HG02938 (cell line): Measurements from ENCODE around the gene PMEL.
"Not testable (repeated sequence)": the region's sequence is repeated elsewhere in the genome, so short reads cannot be mapped to it uniquely, and the experiment has no call there.

Experiments
- ATAC-seq: cut with Tn5 transposase; IDR thresholded peaks from one replicate; pipeline ENCODE4 v1.9.1; 2021; ENCODE audit warnings: mild to moderate bottlenecking, moderate library complexity; ENCODE audit not compliant: unreplicated experiment

PMEL gene

DNA sequence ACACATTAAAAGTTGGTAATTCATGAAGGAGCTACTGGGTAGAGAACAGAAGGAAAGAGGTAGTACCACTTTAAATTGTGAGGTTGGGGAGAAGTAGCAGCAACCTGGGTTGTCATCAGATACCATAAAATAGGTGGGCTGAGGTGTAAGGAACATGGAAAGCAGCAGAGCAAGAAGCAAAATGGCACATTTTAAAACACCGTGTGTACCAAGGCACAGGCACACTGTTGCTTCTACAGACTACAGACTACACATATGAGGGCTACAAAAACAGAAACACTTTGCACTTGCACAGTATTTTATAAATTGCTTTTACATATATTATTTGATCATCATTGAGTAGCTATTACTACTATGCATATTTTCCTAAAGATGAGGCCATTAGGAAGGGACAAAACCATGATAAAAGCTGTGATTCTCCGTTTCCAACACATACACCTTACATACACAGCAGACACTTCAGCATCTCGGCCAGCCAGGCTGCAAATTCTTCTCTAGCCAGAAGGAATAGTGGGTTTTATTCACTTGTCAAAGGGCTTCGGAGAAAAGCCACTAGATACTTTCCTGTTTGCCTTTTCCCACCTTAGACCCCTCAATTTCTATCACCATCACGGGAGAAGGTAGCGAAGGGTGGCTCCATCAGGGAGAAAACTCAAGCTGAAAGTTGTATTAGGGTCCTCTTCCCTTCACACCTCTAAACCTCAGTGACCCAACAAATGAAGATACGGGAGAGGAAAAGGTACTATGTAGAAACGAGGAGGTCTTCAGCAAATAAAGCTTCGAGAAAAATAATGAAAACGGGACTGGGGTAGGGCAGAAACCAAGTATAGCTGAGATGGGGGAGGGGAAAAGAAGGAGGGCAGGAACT, 39.7 kb downstream of the PMEL start:
- ATAC-seq = no peak

DNA sequence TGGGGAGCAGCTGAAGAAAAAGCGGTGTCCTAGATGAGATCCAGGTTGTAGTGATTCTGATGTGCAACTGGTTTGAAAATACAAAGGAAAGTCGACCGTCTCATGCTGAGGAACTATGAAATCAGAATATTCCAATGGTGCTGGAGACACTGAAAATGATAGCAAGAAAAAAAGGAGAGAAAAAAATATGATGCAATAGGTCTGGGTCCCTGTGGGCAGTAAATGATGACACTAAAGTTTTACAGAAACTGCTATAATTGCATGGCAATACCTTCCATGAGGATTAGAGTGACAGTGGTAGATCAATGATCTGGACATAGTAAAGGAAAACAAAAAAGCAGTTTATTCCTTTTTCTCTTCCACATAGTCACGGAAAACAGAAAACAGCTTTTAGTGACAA, 40.5 kb downstream of the PMEL start:
- ATAC-seq = no peak

DNA sequence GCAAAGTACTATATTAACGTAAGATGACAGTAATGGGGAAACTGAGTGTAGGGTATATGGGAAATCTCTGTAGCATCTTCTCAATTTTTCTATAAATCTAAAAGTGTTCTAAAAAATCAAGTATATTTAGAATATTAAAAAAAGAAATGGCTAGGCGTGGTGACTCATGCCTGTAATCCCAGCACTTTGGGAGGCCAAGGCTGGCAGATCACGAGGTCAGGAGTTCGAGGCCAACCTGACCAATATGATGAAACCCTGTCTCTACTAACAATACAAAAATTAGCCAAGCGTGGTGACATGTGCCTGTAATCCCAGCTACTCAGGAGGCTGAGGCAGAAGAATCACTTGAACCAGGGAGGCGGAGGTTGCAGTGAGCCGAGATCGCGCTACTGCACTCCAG, 42.2 kb downstream of the PMEL start:
- not testable (repeated sequence) for ATAC-seq

DNA sequence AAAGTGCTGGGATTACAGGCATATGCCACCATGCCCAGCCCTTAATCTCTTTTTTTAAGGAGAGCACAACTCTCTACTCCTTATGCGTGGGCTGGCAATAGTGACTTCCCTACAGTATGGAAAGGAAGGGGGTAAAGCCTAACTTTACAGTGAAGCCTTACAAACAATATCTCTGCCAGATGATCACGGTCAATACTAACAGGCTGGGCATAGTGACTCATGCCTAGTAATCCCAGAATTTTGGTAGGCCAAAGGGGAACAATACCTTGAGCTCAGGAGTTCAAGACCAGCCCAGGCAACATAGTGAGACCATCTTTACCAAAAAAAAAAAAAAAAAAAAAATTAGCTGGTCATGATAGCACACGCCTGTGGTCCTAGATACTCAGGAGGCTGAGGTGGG, 43.7 kb downstream of the PMEL start:
- no peak for ATAC-seq

DNA sequence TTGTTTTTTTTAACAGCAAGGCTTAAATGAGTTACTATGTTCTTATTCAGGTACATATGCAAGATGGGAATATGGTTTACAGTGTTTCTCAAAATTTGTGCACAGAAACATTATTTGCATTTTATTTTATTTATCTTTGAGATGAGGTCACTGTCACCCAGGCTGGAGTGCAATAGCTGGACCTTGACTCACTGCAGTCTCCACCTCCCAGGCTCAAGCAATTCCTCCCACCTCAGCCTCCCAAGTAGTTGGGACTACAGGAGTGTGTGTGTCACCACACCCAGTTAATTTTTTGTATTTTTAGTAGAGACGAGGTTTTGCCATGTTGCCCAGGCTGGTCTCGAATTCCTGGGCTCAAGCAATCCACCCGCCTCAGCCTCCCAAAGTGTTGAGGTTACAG, 46.8 kb downstream of the PMEL start:
- ATAC-seq = not testable (repeated sequence)

DNA sequence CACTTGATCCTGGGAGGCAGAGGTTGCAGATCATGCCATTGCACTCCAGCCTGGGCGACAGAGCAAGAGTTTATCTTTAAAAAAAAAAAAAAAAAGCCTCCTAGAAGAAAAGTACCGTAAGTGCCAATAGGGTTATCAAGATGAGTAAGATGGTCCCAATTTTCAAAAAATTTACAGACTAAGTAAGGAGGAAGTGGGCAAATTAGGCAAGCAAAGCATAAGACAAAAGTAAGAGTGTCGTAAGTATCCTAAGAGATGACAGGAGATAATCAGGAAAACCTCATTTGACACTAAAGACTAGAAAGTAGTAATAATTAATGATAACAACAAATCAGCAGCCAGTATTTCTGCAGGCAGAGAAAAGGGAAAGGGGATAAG, 50.4 kb downstream of the PMEL start:
- no peak for ATAC-seq

DNA sequence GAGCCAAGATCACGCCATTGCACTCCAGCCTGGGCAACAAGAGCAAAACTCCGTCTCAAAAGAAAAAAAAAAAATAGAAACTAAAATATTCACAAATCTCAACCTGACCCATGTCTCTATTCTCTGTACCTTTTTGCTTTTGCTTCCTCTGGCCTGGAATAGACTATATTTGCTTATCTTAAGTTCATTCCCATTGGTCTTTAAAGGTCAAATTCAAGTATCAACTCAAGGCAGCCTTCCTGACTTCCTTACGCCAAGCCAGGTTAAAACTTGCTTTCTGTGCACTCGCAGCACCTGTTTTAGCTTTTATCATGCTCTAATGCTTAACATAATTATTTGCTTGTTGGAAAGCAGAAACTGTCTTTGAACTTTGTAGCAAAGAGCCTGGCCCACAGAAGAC, 52.9 kb downstream of the PMEL start:
- ATAC-seq = no peak

DNA sequence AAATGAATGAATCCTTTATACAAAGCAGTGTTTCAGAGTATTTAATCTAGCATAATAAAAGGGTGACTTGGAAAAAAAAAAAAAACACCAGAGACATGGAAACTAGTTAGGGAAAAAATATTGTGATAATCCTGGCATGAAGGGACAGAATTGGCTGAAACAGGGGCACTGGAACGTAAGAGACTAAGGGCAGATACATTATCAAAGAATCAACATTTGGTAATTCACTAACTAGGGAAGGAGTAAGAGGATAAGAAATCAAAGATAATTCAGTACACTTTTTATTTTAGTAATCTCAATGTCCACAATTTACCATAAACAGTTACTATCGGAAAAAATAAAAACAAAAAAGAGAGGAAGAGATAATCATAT, 56.3 kb downstream of the PMEL start:
- ATAC-seq = no peak

DNA sequence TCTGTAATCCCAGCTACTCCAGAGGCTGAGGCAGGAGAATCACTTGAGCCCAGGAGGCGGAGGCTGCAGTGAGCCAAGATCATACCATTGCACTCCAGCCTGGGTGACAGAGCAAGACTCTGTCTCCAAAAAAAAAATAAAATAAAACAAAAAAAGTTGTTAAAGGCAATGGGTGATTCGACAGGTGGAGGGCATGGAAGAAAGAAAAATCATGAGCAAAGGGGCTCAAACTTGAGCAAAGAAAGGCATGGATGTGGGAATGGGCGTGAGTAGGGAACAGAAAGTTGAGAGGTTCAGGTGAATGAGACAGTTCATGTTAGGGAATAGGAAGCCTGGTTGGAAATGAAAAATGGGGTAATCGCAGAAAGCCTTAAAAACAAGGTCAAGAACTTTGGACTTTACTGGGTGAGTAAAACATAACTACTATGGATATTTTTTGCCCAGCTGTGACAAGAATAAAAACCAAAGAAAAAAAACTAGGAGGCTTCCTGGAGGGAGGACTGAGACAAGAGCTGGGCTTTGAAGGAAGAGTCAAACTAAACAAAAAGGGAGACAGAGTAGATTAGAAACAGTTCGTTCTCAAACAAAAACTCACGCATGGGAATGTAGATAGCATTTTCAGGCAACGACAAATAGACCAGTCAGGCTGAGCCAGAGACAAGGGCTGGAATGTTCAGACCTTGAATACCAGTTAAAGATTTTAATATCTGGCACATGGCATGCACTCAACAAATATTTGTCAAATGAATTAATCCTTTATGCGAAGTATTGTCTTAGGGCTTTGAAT, 56.9 kb downstream of the PMEL start:
- no peak for ATAC-seq

DNA sequence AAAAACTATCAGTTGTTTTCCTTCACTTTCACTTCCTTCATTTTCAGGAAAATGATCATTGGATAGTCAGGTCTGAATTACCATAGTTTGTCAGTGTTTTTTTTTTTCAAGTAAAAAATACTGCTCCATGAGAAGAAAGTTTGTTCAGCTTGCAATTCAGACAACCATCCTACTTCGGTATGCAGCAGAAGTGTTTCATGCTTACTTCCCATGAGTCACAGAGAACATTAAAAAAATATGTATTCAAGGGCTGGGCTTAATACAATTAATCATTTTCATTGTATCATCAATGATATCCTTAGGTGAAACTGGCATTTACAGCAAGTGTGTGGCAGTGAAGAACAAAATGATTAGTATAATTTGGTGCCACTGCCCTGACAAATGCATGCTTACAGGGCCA, 59.8 kb downstream of the PMEL start:
- ATAC-seq = no peak
